ENCODE data around the gene PRKAG2. TPM values are rescaled to one million over a fixed set of nuclear protein-coding genes. Genes with fewer than 3 reads are reported as not detected.
A peak's percentile ranks its signal among the peaks of the same experiment; 100 is the strongest.

PRKAG2 gene
- total and polyA plus RNA-seq, 2 of the 13 experiments (the other 11 are each of a cell fraction or from before 2014, with no cell fraction given), result 0.90 to 1.3 TPM

DNA sequence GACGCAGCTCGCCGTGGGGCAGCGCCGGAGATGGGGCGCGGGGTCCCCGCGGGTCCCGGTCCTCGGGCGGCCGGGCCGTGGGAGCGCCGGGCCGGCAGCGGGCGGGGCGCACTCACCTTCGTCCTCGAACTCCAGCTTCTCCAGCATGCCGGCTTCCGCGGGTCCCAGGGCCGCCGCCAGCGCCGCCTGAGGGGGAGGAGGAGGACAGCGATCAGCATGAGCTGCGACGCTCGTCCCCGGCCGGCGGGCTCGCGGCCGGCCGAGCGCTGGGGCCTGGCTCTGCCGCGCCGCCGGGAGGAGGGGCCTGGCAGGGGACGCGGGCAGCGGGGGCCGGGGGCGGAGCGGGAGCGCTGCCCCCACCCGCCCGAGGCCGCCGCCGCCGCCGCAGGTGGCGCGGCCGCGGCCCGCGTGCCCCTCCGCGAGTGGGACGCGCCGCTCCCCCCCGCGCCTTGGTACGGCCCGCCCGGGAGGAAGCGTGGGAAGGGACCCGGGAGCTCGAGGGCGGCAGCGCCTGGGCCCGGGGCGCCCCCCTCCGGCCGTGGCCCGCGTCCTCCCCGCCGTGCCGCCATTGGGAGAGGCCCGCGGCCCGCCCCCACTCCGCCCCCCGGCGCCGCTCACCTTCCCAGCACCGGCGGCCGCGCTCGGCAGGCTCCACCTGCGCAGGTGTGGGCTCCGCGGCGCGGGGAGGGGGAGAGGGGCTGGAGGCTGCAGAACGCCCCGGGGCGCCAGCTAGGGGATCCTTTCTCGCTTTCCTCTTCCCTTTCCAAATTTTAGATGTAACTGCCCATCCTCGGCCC lies 244.8 kb downstream of the PRKAG2 start (continued):
- TF ChIP-seq HOXD1 (CRISPR knock-in tag; IDR thresholded peaks at IDR 0.05) (no peak), HOXA3 (CRISPR knock-in tag; IDR thresholded peaks at IDR 0.05) (peak; percentile 30; the same call in 1 of the 2 replicates), DBP (CRISPR knock-in tag; IDR thresholded peaks at IDR 0.05; ENCODE audit: not compliant biosample characterization) (no peak), YEATS4 (CRISPR knock-in tag; IDR thresholded peaks at IDR 0.05; ENCODE audit: borderline replicate concordance) (peak; percentile 22; the same call in 1 of the 2 replicates), HNRNPLL (IDR thresholded peaks at IDR 0.05; ENCODE audit: low read depth, low read length, poor library complexity, severe bottlenecking) (peak; percentile 7), ZNF687 (CRISPR knock-in tag; IDR thresholded peaks at IDR 0.05) (peak; percentile 71), ZEB1 (IDR thresholded peaks at IDR 0.05; ENCODE audit: insufficient replicate concordance, low read depth) (peak; percentile 67), MAX (IDR thresholded peaks at IDR 0.05) (peak; percentile 85), ZBTB40 (IDR thresholded peaks at IDR 0.05) (no peak), ZBTB40 (CRISPR knock-in tag; IDR thresholded peaks at IDR 0.05) (no peak), GABPA (IDR thresholded peaks at IDR 0.05; ENCODE audit: low read depth, low read length) (no peak), GABPA (CRISPR knock-in tag; IDR thresholded peaks at IDR 0.05; ENCODE audit: low read depth) (no peak), SOX5 (CRISPR knock-in tag; IDR thresholded peaks at IDR 0.05; ENCODE audit: borderline replicate concordance) (no peak)
- TF ChIP-seq, protein P1, sequence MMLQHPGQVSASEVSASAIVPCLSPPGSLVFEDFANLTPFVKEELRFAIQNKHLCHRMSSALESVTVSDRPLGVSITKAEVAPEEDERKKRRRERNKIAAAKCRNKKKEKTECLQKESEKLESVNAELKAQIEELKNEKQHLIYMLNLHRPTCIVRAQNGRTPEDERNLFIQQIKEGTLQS (CRISPR knock-in tag; IDR thresholded peaks at IDR 0.05), result no peak
